ENCODE measurements around the gene MVP.
A peak's percentile ranks its signal among the peaks of the same experiment; 100 is the strongest.

Gene MVP

DNA sequence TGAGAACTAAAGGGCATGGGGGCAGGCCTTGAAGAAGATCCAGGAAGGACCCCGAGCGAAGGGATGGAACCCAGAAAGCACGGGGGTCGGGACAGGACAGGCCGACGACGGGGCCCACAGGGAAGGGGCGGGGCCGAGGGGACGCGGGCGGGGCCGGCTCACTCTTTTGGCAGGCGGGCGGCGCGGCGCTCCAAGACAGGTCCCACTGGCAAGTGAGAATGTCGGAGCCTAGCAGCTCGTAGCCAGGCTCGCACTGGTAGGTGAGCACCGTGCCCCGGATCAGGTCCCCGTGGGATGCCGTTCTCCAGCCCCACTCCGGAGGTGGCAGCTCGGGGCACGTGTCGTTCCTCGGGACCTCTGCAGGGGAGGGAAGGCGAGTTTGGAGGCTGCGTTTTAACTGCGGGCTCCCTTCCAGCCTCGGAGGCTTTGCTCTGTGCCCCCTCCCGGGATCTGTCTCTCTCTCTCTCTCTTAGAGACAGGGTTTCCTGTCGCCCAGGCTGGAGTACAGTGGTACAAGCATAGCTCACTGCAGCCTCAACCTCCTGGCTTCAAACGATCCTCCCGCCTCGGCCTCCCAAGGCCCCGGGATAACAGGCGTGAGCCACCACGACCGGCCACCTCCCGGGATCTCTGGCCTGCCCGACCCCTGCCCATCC lies 56.5 kb downstream of the MVP start:
- Histone ChIP-seq H3K27ac (no peak overlapping the region), H3K4me2 (peak overlapping the region; percentile 41; the same call in 1 of the 2 replicates), H3K4me1 (ENCODE audit: low read depth, poor library complexity, severe bottlenecking) (no peaks in the 10 kb centered on the region), H4K20me1 (ENCODE audit: insufficient read depth) (no peaks in the 10 kb centered on the region), H3K4me3 (IDR thresholded peaks at IDR 0.05; ENCODE audit: insufficient read depth, low read depth, low read length) (no peak overlapping the region), H3K27me3 (ENCODE audit: insufficient read depth, low read depth) (peaks cover 15% of the 10 kb centered on the region; the same call in 1 of the 2 replicates), H3K79me2 (ENCODE audit: insufficient read depth, low read depth) (no peaks in the 10 kb centered on the region), H3K9ac (no peak overlapping the region), H2AFZ (ENCODE audit: low read depth) (peak overlapping the region; percentile 62), H3K36me3 (ENCODE audit: insufficient read depth) (no peaks in the 10 kb centered on the region)
- TF ChIP-seq, protein P1, sequence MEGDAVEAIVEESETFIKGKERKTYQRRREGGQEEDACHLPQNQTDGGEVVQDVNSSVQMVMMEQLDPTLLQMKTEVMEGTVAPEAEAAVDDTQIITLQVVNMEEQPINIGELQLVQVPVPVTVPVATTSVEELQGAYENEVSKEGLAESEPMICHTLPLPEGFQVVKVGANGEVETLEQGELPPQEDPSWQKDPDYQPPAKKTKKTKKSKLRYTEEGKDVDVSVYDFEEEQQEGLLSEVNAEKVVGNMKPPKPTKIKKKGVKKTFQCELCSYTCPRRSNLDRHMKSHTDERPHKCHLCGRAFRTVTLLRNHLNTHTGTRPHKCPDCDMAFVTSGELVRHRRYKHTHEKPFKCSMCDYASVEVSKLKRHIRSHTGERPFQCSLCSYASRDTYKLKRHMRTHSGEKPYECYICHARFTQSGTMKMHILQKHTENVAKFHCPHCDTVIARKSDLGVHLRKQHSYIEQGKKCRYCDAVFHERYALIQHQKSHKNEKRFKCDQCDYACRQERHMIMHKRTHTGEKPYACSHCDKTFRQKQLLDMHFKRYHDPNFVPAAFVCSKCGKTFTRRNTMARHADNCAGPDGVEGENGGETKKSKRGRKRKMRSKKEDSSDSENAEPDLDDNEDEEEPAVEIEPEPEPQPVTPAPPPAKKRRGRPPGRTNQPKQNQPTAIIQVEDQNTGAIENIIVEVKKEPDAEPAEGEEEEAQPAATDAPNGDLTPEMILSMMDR (conservative IDR thresholded peaks at IDR 0.05; ENCODE audit: low read depth, low read length) = no peak

DNA sequence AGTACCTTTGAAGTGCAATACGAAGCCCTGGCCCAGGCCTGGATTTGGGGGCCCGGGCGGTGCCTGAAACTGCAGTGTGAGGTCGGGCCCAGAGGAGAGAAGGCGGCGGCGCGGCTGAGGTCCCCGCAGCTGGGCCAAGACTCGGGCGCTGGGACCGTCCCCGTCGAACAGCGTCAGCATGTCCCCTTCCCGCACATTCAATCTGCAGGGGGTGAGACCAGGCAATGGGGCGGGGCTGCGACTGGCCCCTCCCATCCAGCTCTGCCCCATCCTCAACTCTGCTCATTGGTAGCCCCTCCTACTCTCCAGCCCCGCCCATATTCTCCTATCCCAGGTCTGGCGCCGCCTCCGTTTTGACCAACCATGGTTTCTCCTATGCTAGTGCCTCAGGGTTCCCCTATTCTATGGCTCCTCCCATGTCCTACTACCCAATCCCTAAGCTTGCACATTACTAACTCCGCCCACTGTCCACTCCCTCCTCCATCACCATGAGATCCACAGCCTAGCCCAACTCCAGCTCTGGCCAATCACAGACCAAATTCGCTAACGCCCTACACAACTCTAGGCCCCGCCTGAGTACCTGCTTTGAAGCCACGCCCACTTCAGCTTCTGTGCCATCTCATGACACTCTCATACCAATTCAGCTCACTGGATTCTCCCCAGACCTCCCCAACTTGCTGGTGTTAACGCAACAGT lies 57.2 kb downstream of the MVP start:
- peak overlapping the region; percentile 62 for H2AFZ ChIP-seq (ENCODE audit: low read depth)
- no peak overlapping the region for H3K27ac ChIP-seq
- no peak overlapping the region for H3K9ac ChIP-seq
- H3K4me3 ChIP-seq (IDR thresholded peaks at IDR 0.05; ENCODE audit: insufficient read depth, low read depth, low read length) = no peak overlapping the region
- no peaks in the 10 kb centered on the region for H4K20me1 ChIP-seq (ENCODE audit: insufficient read depth)
- H3K27me3 ChIP-seq (ENCODE audit: insufficient read depth, low read depth) = peaks cover 15% of the 10 kb centered on the region; the same call in 1 of the 2 replicates
- no peaks in the 10 kb centered on the region for H3K36me3 ChIP-seq (ENCODE audit: insufficient read depth)
- H3K4me2 ChIP-seq = peak overlapping the region; percentile 41; the same call in 1 of the 2 replicates
- TF ChIP-seq, protein P1 (conservative IDR thresholded peaks at IDR 0.05; ENCODE audit: low read depth, low read length) = no peak
- H3K4me1 ChIP-seq (ENCODE audit: low read depth, poor library complexity, severe bottlenecking) = no peaks in the 10 kb centered on the region
- no peaks in the 10 kb centered on the region for H3K79me2 ChIP-seq (ENCODE audit: insufficient read depth, low read depth)

DNA sequence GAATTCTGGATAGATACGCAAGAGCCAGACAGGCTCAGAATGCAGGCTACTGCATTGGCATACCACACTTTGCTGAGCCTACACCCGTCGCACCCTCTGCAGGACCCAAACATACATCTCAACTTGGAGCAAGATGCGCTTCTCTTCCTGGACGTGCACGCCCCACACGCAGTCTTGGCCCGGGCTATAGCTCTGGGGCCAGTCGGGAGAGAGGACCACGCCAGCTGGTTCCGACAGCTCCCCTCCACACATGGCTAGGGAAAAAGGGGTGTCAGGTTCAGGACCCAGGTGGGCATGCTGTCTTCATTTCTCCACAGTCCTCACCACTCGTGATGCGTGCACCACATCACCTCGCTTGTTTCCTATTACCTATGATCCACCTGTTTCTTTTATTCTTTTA lies 57.9 kb downstream of the MVP start:
- Histone ChIP-seq H4K20me1 (ENCODE audit: insufficient read depth) (no peaks in the 10 kb centered on the region), H3K27ac (no peak overlapping the region), H3K79me2 (ENCODE audit: insufficient read depth, low read depth) (no peaks in the 10 kb centered on the region), H3K36me3 (ENCODE audit: insufficient read depth) (no peaks in the 10 kb centered on the region), H3K9ac (no peak overlapping the region), H3K4me3 (IDR thresholded peaks at IDR 0.05; ENCODE audit: insufficient read depth, low read depth, low read length) (no peak overlapping the region), H3K4me1 (ENCODE audit: low read depth, poor library complexity, severe bottlenecking) (no peaks in the 10 kb centered on the region), H3K27me3 (ENCODE audit: insufficient read depth, low read depth) (peaks cover 17% of the 10 kb centered on the region; the same call in 1 of the 2 replicates), H3K4me2 (peak overlapping the region; percentile 25; the same call in 1 of the 2 replicates), H2AFZ (ENCODE audit: low read depth) (peak overlapping the region; percentile 58)
- TF ChIP-seq, protein P1 (conservative IDR thresholded peaks at IDR 0.05; ENCODE audit: low read depth, low read length) = no peak

DNA sequence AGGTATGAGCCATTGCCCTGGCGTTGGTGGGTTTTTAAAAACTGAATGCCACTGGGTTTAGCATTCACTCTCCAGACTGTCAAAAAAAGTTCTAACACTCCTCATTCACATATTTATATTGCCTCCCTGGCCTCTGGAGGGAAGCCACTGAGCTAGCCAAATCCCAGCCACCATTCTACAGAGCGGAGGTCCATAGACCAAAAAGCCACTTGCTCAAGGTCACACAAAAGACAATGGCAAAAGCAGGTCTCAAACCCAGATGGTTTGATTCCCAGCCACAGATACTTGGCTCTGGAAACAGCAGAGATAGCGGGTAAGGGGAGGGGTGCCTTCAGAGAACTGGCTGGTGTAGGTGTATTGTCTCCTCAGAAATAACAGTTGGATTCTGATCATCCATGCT lies 60.8 kb downstream of the MVP start:
- H3K9ac ChIP-seq = no peak overlapping the region
- no peak overlapping the region for H3K27ac ChIP-seq
- TF ChIP-seq, protein P1 (conservative IDR thresholded peaks at IDR 0.05; ENCODE audit: low read depth, low read length) = no peak
- H3K4me1 ChIP-seq (ENCODE audit: low read depth, poor library complexity, severe bottlenecking) = no peaks in the 10 kb centered on the region
- H3K27me3 ChIP-seq (ENCODE audit: insufficient read depth, low read depth) = peaks cover 36% of the 10 kb centered on the region; the same call in 1 of the 2 replicates
- H3K79me2 ChIP-seq (ENCODE audit: insufficient read depth, low read depth) = no peaks in the 10 kb centered on the region
- no peaks in the 10 kb centered on the region for H3K36me3 ChIP-seq (ENCODE audit: insufficient read depth)
- H3K4me2 ChIP-seq = no peak overlapping the region
- H4K20me1 ChIP-seq (ENCODE audit: insufficient read depth) = no peaks in the 10 kb centered on the region
- H3K4me3 ChIP-seq (IDR thresholded peaks at IDR 0.05; ENCODE audit: insufficient read depth, low read depth, low read length) = no peak overlapping the region
- H2AFZ ChIP-seq (ENCODE audit: low read depth) = no peak overlapping the region

All from KMS-11 (cell line).